Stimulated activated CD4-positive, alpha-beta T cell treated with anti-CD3 and anti-CD28 coated beads, Interleukin-2, amount 100 ng/mL, for 24 hours (primary cell): Measurements from ENCODE around the gene IPCEF1.
"Not testable (repeated sequence)": the region's sequence is repeated elsewhere in the genome, so short reads cannot be mapped to it uniquely, and the experiment has no call there.

Experiments
- DNase-seq, 2 donors: peaks; one replicate each; pipeline ENCODE4 v3.0.0-alpha.2; 2020

Gene IPCEF1

GRCh38 chr6:154243793-154244750 is 112.5 kb downstream of the IPCEF1 start:
- no peak for DNase-seq

GRCh38 chr6:154242617-154243357 is 113.8 kb downstream of the IPCEF1 start:
- no peak for DNase-seq

GRCh38 chr6:154241581-154241980 is 115.0 kb downstream of the IPCEF1 start:
- no peak for DNase-seq

DNA sequence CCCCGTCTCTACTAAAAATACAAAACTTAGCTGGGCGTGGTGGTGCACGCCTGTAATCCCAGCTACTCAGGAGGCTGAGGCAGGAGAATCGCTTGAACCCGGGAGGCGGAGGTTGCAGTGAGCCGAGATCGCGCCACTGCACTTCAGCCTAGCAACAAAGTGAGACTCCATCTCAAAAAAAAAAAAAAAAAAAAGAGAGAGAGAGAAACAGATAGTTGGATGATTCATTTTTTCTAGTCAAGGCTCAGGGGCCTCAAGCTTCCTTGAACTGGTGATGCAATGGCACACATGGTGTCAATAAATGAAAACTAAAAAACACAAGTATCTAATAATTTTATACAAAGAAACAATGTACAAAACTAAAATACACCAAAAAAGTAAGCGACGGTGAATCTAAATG is 115.5 kb downstream of the IPCEF1 start:
- not testable (repeated sequence) for DNase-seq

GRCh38 chr6:154239392-154239791 is 117.2 kb downstream of the IPCEF1 start:
- DNase-seq = no peak

DNA sequence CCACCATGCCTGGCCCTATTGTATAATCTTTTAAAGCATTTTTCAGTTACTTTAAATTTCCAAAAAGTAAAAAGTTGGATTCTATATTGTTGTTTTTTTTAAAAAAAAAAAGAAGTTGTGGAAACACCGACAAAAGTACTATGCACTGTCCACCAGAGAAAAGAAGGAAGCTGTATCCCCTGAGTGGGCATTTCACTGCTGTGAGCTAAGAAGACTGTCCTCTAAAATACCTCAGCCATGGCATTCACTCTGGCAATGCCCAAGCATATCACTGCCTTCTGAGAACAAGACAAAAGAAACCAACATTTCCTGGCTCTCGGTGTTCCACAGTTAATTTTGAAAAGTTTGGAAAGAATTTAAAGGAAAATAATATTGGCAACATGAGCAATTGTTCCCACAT is 117.8 kb downstream of the IPCEF1 start:
- no peak for DNase-seq

GRCh38 chr6:154236646-154237301 is 119.8 kb downstream of the IPCEF1 start:
- no peak for DNase-seq

GRCh38 chr6:154234019-154234772 is 122.4 kb downstream of the IPCEF1 start:
- no peak for DNase-seq

DNA sequence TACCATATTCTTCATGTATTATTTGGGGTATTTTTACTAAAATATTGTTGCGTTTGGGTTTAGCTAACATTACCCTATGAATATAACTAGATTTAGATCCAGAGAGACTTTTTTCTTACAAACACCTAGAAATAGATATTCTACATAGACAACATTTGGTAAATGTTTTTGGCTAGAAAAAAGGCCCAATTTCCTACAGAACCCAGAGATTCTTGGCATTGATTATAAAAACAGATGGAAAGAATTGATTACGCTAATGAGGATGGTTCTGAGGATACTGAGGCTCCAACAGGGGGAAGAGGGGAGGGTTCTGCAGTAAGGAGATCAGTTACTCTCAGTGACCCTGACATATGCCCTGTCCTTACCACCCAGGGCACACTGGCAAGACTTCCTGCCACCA is 123.2 kb downstream of the IPCEF1 start:
- DNase-seq = no peak

GRCh38 chr6:154232013-154232910 is 124.3 kb downstream of the IPCEF1 start:
- DNase-seq = no peak

GRCh38 chr6:154230910-154231595 is 125.5 kb downstream of the IPCEF1 start:
- no peak for DNase-seq

DNA sequence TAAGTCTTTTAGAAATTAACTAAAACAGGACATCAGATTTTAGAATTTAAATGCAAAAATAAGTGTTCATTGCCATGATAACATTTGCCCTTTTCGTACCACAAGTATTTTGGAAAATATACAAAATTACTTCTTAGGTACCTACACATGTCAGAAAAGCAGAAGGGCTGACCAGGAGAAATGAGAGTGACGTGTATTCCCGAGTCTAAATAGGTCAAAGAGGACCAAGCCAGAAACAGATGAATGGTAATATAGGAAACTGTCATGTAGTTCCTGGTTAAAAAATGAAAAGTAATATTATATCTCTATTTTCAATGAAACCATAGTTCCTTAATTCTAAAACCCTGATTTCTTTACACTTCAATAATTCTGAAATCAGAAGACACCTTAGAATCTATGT is 126.2 kb downstream of the IPCEF1 start:
- no peak for DNase-seq

GRCh38 chr6:154229786-154230185 is 126.8 kb downstream of the IPCEF1 start:
- DNase-seq = peak; percentile 66 to 70

DNA sequence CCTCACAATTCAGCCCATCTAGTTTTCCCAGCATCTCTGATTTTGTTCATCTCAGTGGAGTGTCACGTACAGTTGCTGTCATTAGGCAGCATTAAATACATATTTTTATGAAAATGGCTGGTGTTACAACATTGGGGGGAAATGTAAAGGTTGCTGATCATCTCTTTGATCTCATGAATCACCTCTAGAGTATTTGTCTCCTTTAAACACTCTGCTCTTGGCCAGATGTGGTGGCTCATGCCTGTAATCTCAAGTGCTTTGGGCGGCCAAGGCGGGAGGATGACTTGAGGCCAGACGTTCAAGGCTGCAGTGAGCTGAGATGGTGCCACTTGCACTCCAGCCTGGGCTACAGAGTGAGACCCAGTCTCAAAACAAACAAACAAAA is 128.1 kb downstream of the IPCEF1 start:
- no peak for DNase-seq

DNA sequence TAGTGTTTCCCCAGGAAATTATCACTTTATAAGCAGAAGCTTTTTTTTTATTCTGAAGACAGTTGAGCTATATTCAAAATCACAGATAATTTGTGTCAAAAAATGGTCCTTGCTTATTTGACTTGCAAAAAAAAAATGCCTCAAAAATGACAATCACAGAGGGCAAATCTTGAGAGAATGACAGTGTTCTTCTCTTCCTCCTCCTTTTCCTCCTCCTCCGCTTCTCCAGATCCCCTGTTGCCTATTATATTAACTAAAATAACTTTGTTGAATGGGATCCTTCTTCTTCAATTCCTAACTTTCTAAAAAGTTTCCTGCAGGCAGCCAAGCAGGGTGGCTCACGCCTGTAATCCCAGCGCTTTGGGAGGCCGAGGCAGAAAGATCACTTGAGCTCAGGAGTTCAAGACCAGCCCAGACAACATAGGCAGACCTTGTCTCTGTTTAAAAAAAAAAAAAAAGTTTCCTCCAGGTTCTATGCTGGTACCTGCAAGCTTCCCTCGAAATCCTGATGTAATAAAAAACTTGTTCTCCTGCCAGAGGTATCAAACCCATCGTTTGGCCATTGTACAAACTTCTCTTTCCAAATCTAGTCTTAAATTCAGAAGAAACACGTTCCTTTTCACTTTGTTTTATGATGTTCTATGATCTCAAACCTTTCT is 128.6 kb downstream of the IPCEF1 start:
- DNase-seq = no peak

- DNase-seq = no peak
These were observed 130.1 kb downstream of the IPCEF1 start for GRCh38 chr6:154226461-154226860.

DNA sequence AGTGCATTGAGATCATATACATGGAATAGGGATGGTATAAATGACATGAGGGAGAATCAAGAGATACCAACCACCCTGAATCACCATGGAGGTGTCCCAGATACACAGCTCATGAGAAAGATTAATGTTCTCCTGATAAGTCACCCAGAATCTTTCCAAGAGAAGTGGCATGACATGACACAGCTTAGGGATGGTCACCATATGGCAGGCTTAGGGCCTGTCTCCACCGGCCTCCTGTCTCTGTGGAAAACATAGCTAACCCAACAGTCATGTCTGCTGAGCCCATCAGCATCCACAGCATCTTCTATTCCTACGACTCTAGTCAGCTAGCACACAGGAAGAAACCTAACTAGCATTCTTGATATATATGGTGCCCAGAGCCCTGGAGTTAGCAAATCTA is 133.3 kb downstream of the IPCEF1 start:
- DNase-seq = no peak

DNA sequence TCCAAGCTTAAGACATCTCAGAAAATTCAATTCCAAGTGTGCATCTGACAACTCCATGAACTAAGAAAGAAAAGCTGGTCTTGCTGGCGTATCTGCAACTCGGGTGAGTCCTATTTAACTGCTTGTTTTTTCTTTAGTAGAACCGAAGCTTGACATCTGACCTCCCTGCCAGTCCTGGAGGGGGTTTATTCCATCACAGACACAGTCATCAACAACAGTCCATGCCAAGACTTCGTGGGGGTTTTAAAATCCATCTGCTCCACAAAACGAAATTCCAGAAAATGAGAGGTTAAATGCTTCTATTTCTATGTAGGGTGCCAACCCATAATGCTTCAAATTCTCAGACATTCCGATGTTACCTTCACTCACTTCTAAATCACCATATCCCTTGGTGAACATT is 133.9 kb downstream of the IPCEF1 start:
- no peak for DNase-seq

DNA sequence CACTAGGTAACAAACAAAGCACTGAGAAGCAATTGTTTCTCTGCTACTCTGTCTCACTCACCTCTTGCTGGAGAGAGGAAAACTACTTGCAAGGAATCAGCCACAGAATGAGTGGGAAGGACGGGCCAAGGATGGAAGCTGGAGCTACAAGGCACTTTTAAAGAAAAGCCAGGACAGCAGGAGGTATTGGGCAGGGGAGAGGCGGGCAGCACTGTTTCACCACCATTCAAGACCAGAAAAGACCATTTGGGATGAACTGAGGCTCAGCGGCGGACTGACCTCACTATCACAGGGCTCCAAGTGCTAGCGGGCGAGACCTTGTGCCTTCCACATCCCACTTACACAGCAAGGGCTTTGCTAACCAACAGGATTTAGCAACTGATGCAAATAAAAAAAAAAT is 137.4 kb downstream of the IPCEF1 start:
- DNase-seq = no peak

GRCh38 chr6:154218787-154219186 is 137.8 kb downstream of the IPCEF1 start:
- no peak for DNase-seq
